PC-9 (cell line): ENCODE measurements around the gene IQSEC3. TPM values are rescaled to one million over a fixed set of nuclear protein-coding genes. Genes with fewer than 3 reads are reported as not detected.

Experiments used
- BruUV-seq: library from RNA; stranded (reverse); fragments of 400-500 nt; replicated peaks from 2 replicates; lab custom pipeline; 2021; lab: Mats Ljungman, UMichigan
- CTCF ChIA-PET: fragments of 300-600 bp; sonication (Branson Sonifier 250); formaldehyde crosslinking; loops from one replicate; lab custom pipeline; 2022; ENCODE audit warnings: antibody characterized with exemption; lab: Charles Lee
- POLR2A ChIA-PET: fragments of 300-600 bp; sonication (Branson Sonifier 250); formaldehyde crosslinking; loops from one replicate; lab custom pipeline; 2022; ENCODE audit warnings: antibody characterized with exemption; ENCODE audit not compliant: unreplicated experiment; lab: Charles Lee
- DNase-seq, 2 experiments: peaks; one replicate each; pipeline versions ENCODE4 v3.0.0 to v3.0.0-alpha.2; 2015 to 2022; ENCODE audit warnings: mixed read lengths in 1 of 2
- H2AFZ ChIP-seq: fragments of 200-600 bp; sonication (generic); 2 replicates; pipeline ENCODE4 v1.8.1; 2017; ENCODE audit warnings: antibody characterized with exemption
- H3F3A ChIP-seq: fragments of 200-600 bp; sonication (generic); 2 replicates; pipeline ENCODE4 v1.8.1; 2017; ENCODE audit warnings: antibody characterized with exemption, mild to moderate bottlenecking, low read depth; ENCODE audit not compliant: insufficient read depth
- H3K27ac ChIP-seq: fragments of 200-600 bp; sonication (generic); 2 replicates; pipeline ENCODE4 v1.6.1; 2016; ENCODE audit warnings: mixed run types
- H3K27me3 ChIP-seq: fragments of 200-600 bp; sonication (generic); 2 replicates; pipeline ENCODE4 v1.6.1; 2016; ENCODE audit warnings: low read depth, mixed run types; ENCODE audit not compliant: insufficient read depth
- H3K36me3 ChIP-seq: fragments of 200-600 bp; sonication (generic); 2 replicates; pipeline ENCODE4 v1.6.1; 2016; ENCODE audit warnings: low read depth, mixed run types
- H3K4me1 ChIP-seq: fragments of 200-600 bp; sonication (generic); replicated peaks from 2 replicates; pipeline ENCODE4 v1.6.1; 2016; ENCODE audit warnings: mixed run types; ENCODE audit not compliant: insufficient read depth
- H3K4me2 ChIP-seq: fragments of 200-600 bp; sonication (generic); 2 replicates; pipeline ENCODE4 v1.6.1; 2017; ENCODE audit warnings: mixed run types
- H3K4me3 ChIP-seq: fragments of 200-600 bp; sonication (generic); 2 replicates; pipeline ENCODE4 v1.6.1; 2016; ENCODE audit warnings: mixed run types
- H3K79me2 ChIP-seq: fragments of 200-600 bp; sonication (generic); 2 replicates; pipeline ENCODE4 v1.6.1; 2017; ENCODE audit warnings: low read depth, mixed run types
- H3K9me2 ChIP-seq: fragments of 200-600 bp; sonication (generic); 2 replicates; pipeline ENCODE4 v1.8.1; 2017; ENCODE audit warnings: mild to moderate bottlenecking; ENCODE audit not compliant: insufficient read depth
- H3K9me3 ChIP-seq: fragments of 200-600 bp; sonication (generic); 2 replicates; pipeline ENCODE4 v1.8.1; 2016; ENCODE audit warnings: low read depth; ENCODE audit not compliant: insufficient read depth
- H4K20me1 ChIP-seq: fragments of 200-600 bp; sonication (generic); 2 replicates; pipeline ENCODE4 v1.8.1; 2017; ENCODE audit not compliant: insufficient read depth
- CTCF ChIP-seq: fragments of 200-600 bp; sonication (generic); conservative IDR thresholded peaks from 2 replicates; pipeline ENCODE4 v1.6.1; 2017; ENCODE audit warnings: mixed run types, antibody characterized with exemption, mild to moderate bottlenecking, moderate library complexity
- EZH2 ChIP-seq: fragments of 200-600 bp; sonication (generic); IDR thresholded peaks from 2 replicates; pipeline ENCODE4 v1.8.0; 2017; ENCODE audit warnings: antibody characterized with exemption, low read depth
- intact Hi-C: fragments of 100-400 bp; cut with micrococcal nuclease; formaldehyde crosslinking; loops from one replicate; pipeline ENCODE4 v1.10.0; 2022; ENCODE audit not compliant: unreplicated experiment
- total RNA-seq: library from RNA; stranded (reverse); gene quantifications from 2 replicates; pipeline ENCODE4 v1.2.3, GENCODE V29; 2021

The IQSEC3 gene
- total RNA-seq, 1 experiment from 2014 or later, result not detected

- H3K4me1 ChIP-seq, result no peaks in the 10 kb centered on the region
- H3K79me2 ChIP-seq, result no peaks in the 10 kb centered on the region
- no peaks in the 10 kb centered on the region for H3K9me3 ChIP-seq
- BruUV-seq, result no TSS peak
- DNase-seq, result no peak
- no peak overlapping the region for H3K4me3 ChIP-seq
- peaks cover 86% of the 10 kb centered on the region for H3K27me3 ChIP-seq
- no peaks in the 10 kb centered on the region for H3K9me2 ChIP-seq
- H4K20me1 ChIP-seq, result no peaks in the 10 kb centered on the region
- no peaks in the 10 kb centered on the region for H3F3A ChIP-seq
- no peak overlapping the region for H3K4me2 ChIP-seq
- intact Hi-C loops, result no loop called here
- H3K36me3 ChIP-seq, result no peaks in the 10 kb centered on the region
- no peak for TF ChIP-seq CTCF
- no peak for TF ChIP-seq EZH2
- H3K27ac ChIP-seq, result no peak overlapping the region
- H2AFZ ChIP-seq, result no peak overlapping the region
- CTCF ChIA-PET, result no interaction called here
- POLR2A ChIA-PET, result no interaction called here
Observed at GRCh38 chr12:195951-196350, 129.4 kb downstream of the IQSEC3 start.

GRCh38 chr12:196436-196835, 129.9 kb downstream of the IQSEC3 start:
- Histone ChIP-seq H3K9me3 (no peaks in the 10 kb centered on the region), H3K27ac (no peak overlapping the region), H3K4me2 (no peak overlapping the region), H3K9me2 (no peaks in the 10 kb centered on the region), H3K36me3 (no peaks in the 10 kb centered on the region), H4K20me1 (no peaks in the 10 kb centered on the region), H2AFZ (no peak overlapping the region), H3K4me3 (no peak overlapping the region), H3K27me3 (peaks cover 86% of the 10 kb centered on the region), H3K4me1 (no peaks in the 10 kb centered on the region), H3F3A (no peaks in the 10 kb centered on the region), H3K79me2 (no peaks in the 10 kb centered on the region)
- CTCF ChIA-PET, result no interaction called here
- DNase-seq, result no peak
- BruUV-seq, result no TSS peak
- TF ChIP-seq CTCF (no peak), EZH2 (no peak)
- intact Hi-C loops, result no loop called here
- POLR2A ChIA-PET, result no interaction called here

GRCh38 chr12:197347-197746, 130.8 kb downstream of the IQSEC3 start:
- Histone ChIP-seq H3K36me3 (no peaks in the 10 kb centered on the region), H3K4me3 (no peak overlapping the region), H2AFZ (no peak overlapping the region), H3K9me2 (no peaks in the 10 kb centered on the region), H3K79me2 (no peaks in the 10 kb centered on the region), H3K4me2 (no peak overlapping the region), H3K27ac (no peak overlapping the region), H3F3A (no peaks in the 10 kb centered on the region), H3K27me3 (peaks cover 80% of the 10 kb centered on the region), H4K20me1 (no peaks in the 10 kb centered on the region), H3K4me1 (no peaks in the 10 kb centered on the region), H3K9me3 (no peaks in the 10 kb centered on the region)
- BruUV-seq, result no TSS peak
- DNase-seq, result no peak
- intact Hi-C loops, result no loop called here
- POLR2A ChIA-PET, result no interaction called here
- TF ChIP-seq EZH2, result no peak
- no peak for TF ChIP-seq CTCF
- CTCF ChIA-PET, result no interaction called here
